GM13977 (cell line): ENCODE results near the gene ELK1.
"Not testable (repeated sequence)": the region's sequence is repeated elsewhere in the genome, so short reads cannot be mapped to it uniquely, and the experiment has no call there.

Experiments used
- DNase-seq: peaks from one replicate; pipeline ENCODE4 v3.0.0; 2012; ENCODE audit warnings: low spot score
- in situ Hi-C: fragments of 300-500 bp; cut with MboI; formaldehyde crosslinking; loops from one replicate; pipeline ENCODE4 v1.12.0; 2022; ENCODE audit warnings: low sequenced_read_pairs, low pct_unique_long_range_greater_than_20kb, mixed read lengths, inconsistent platforms; ENCODE audit not compliant: unreplicated experiment
- TF ChIP-seq, protein P1 (sequence below): IDR thresholded peaks from 2 replicates; pipeline ENCODE4 v1.5.1; 2012; ENCODE audit warnings: mild to moderate bottlenecking, control low read depth; ENCODE audit not compliant: insufficient read depth; ENCODE audit errors: extremely low read depth, missing control alignments

ELK1 gene

DNA sequence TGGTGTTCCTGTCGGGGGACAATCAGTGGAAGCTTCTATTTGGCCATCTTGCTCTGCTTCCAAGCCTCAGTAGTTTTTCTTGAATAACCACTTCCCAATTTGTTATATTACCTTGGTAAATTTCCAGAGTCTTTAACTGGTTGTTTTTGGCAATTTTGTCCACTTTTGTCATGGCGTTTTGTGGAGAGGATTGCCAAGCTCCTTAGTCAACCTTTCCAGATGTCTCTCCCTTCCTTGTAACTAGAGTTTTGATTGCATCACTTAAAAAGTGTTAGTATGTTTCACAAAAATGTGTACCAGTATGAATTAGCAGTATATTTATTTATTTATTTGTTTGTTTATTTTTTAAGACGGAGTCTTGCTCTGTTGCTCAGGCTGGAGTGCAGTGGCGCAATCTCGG, 24.4 kb upstream of the ELK1 start:
- in situ Hi-C loops, result no loop called here
- DNase-seq, result no peak
- TF ChIP-seq, protein P1, sequence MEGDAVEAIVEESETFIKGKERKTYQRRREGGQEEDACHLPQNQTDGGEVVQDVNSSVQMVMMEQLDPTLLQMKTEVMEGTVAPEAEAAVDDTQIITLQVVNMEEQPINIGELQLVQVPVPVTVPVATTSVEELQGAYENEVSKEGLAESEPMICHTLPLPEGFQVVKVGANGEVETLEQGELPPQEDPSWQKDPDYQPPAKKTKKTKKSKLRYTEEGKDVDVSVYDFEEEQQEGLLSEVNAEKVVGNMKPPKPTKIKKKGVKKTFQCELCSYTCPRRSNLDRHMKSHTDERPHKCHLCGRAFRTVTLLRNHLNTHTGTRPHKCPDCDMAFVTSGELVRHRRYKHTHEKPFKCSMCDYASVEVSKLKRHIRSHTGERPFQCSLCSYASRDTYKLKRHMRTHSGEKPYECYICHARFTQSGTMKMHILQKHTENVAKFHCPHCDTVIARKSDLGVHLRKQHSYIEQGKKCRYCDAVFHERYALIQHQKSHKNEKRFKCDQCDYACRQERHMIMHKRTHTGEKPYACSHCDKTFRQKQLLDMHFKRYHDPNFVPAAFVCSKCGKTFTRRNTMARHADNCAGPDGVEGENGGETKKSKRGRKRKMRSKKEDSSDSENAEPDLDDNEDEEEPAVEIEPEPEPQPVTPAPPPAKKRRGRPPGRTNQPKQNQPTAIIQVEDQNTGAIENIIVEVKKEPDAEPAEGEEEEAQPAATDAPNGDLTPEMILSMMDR, result no peak

GRCh38 chrX:47665797-47666196, 15.4 kb upstream of the ELK1 start:
- DNase-seq, in situ Hi-C loops: not testable (repeated sequence)

DNA sequence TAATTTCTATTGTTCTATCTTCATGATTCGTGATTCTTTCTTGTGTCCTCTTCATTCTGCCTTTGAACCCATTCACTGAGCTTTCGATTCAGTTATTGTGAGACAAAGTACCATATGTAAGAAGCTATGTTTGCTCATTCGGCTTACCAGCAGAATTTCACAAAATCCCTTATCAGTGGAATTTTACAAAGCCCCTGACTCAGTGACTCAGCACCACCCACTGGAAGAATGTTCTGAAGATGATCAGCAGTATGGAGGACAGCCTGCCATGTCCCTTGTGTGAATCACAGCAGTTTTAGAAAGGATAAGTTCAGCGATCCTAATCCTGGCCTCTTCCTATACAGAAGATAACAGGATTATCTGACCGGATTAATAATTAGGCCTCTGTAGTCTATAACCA, 14.4 kb upstream of the ELK1 start:
- in situ Hi-C loops, result no loop called here
- no peak for DNase-seq
- TF ChIP-seq, protein P1, result no peak

DNA sequence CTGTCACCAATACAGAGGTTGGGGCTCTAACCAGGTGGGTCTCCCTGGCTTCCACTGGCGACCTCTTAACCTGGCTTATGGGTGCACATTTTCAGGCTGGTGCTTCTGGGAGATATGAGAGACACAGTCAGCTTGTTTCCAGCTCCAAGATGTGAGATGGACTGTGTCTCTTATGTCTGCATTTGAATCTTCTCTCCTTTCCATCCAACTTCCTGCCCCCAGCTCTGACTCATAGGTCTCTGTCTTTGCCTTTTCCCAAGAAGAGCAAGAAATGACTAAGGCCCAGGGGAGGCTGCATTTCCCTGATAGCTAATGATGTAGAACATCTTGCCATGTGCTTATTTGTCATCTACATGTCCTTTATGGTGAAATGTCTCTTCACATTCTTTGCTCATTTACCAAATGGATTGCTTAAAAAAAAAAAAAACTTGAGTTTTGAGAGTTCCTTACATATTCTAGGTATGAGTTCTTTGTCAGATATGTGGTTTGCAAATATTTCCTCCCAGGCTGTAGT, 11.8 kb upstream of the ELK1 start:
- DNase-seq, result no peak
- in situ Hi-C loops, result no loop called here
- TF ChIP-seq, protein P1, result no peak

GRCh38 chrX:47661539-47661938, 11.2 kb upstream of the ELK1 start:
- no peak for DNase-seq
- TF ChIP-seq, protein P1, result no peak
- in situ Hi-C loops, result no loop called here

GRCh38 chrX:47659421-47659726, 9.0 kb upstream of the ELK1 start:
- TF ChIP-seq, protein P1, result no peak
- in situ Hi-C loops, result no loop called here
- no peak for DNase-seq

DNA sequence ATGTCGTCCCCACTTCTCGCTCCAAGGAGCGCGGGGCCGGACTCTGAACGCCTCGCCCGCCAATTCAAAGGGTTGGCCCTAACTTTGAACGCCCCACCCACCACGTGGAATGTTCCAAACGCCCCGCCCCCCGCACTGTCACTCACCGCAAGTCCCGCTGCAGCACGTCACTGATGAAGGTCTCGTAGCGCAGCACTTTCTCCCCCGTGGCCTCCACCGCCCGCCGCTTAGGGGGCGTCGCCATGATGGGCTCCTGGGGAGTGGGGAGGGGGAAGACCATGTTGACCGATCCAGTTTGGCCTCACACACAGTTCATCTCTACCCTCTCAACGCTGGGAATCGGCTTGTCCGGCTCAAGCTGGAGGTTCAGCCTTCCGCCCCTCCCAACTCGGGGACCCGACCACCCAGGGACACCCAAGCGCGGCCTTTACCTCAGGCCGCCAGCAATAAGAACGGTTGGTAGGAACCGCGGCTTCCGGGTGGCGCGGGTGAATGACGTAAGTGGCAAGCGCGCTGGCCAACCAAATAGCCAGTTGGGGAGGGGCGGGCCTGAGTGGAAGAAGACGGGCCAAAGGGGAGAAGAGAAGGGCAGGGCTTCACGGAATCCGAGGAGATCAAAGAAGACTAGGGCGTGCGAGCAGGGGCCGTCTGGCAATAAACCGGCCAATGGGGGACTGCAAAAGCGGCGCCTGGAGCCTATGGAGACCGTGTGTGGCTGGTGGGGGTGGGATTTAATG, 8.5 kb upstream of the ELK1 start, which contains the start of gene UXT:
UXT (minus strand) TSS at position 497 of the 737 bp plus-strand sequence; CDS start at position 244, 253 bp downstream.
- in situ Hi-C loops, result no loop called here

More for the DNA sequence above, 8.5 kb upstream of the ELK1 start, which contains the start of gene UXT:
- TF ChIP-seq, protein P1, result no peak
- peak; percentile 82 for DNase-seq
